Type B pancreatic cell (in vitro differentiated cells): ENCODE data around the gene SC5D. TPM values are rescaled to one million over a fixed set of nuclear protein-coding genes. Genes with fewer than 3 reads are reported as not detected.

Experiments
- DNase-seq: peaks from one replicate; pipeline ENCODE4 v3.0.0; 2021; ENCODE audit warnings: mixed read lengths; ENCODE audit not compliant: unreplicated experiment; ENCODE audit errors: extremely low spot score
- H3K27ac Mint-ChIP-seq: 2 replicates; pipeline ENCODE4 v1.8.0; 2021; ENCODE audit warnings: mild to moderate bottlenecking, mixed read lengths
- H3K27me3 Mint-ChIP-seq: 2 replicates; pipeline ENCODE4 v1.8.0; 2021; ENCODE audit warnings: mixed read lengths
- H3K36me3 Mint-ChIP-seq: 2 replicates; pipeline ENCODE4 v1.8.0; 2021; ENCODE audit warnings: mixed read lengths
- H3K4me1 Mint-ChIP-seq: one replicate; pipeline ENCODE4 v1.8.0; 2021; ENCODE audit warnings: mixed read lengths; ENCODE audit not compliant: unreplicated experiment
- H3K4me3 Mint-ChIP-seq: 2 replicates; pipeline ENCODE4 v1.8.0; 2021; ENCODE audit warnings: mild to moderate bottlenecking, mixed read lengths
- H3K9me3 Mint-ChIP-seq: 2 replicates; pipeline ENCODE4 v1.8.0; 2021; ENCODE audit warnings: mixed read lengths
- CTCF ChIP-seq: fragments of 200-600 bp; sonication (generic); conservative IDR thresholded peaks from 2 replicates; pipeline ENCODE4 v1.5.0; 2021; ENCODE audit warnings: antibody characterized with exemption, mild to moderate bottlenecking
- total RNA-seq: library from RNA; stranded (reverse); gene quantifications from 2 replicates; pipeline ENCODE4 v1.2.1, GENCODE V29; 2021; ENCODE audit warnings: low replicate concordance

Gene SC5D
- total RNA-seq, 1 donor from 2014 or later = 48.0 TPM

- no peak for DNase-seq
- H3K27ac Mint-ChIP-seq = no peak overlapping the region
- H3K36me3 Mint-ChIP-seq = peaks cover 34% of the 10 kb centered on the region
- no peak overlapping the region for H3K4me3 Mint-ChIP-seq
- no peaks in the 10 kb centered on the region for H3K9me3 Mint-ChIP-seq
- no peaks in the 10 kb centered on the region for H3K27me3 Mint-ChIP-seq
- no peak for TF ChIP-seq CTCF
- no peaks in the 10 kb centered on the region for H3K4me1 Mint-ChIP-seq
These were observed 17.1 kb downstream of the SC5D start for GRCh38 chr11:121309688-121310087.

- H3K36me3 Mint-ChIP-seq = peaks cover 28% of the 10 kb centered on the region
- no peaks in the 10 kb centered on the region for H3K9me3 Mint-ChIP-seq
- no peak overlapping the region for H3K4me3 Mint-ChIP-seq
- H3K4me1 Mint-ChIP-seq = no peaks in the 10 kb centered on the region
- no peak for DNase-seq
- H3K27ac Mint-ChIP-seq = no peak overlapping the region
- TF ChIP-seq CTCF = no peak
- no peaks in the 10 kb centered on the region for H3K27me3 Mint-ChIP-seq
These were observed 18.3 kb downstream of the SC5D start for GRCh38 chr11:121310908-121311307.

- no peak for TF ChIP-seq CTCF
- Mint-ChIP-seq H3K4me3 (no peak overlapping the region), H3K9me3 (no peaks in the 10 kb centered on the region)
These were observed 18.8 kb downstream of the SC5D start for GRCh38 chr11:121311373-121311772.

GRCh38 chr11:121312483-121312882, 19.9 kb downstream of the SC5D start:
- Mint-ChIP-seq H3K27me3 (no peaks in the 10 kb centered on the region), H3K4me3 (no peak overlapping the region), H3K4me1 (no peaks in the 10 kb centered on the region), H3K27ac (no peak overlapping the region), H3K9me3 (no peaks in the 10 kb centered on the region), H3K36me3 (peaks cover 15% of the 10 kb centered on the region)
- no peak for TF ChIP-seq CTCF
- no peak for DNase-seq

More at GRCh38 chr11:121311373-121311772, 18.8 kb downstream of the SC5D start:
- Mint-ChIP-seq H3K36me3 (peaks cover 25% of the 10 kb centered on the region), H3K27ac (no peak overlapping the region), H3K4me1 (no peaks in the 10 kb centered on the region), H3K27me3 (no peaks in the 10 kb centered on the region)
- no peak for DNase-seq

- Mint-ChIP-seq H3K36me3 (no peaks in the 10 kb centered on the region), H3K27ac (no peak overlapping the region), H3K27me3 (peaks cover 7% of the 10 kb centered on the region), H3K4me3 (no peak overlapping the region), H3K9me3 (no peaks in the 10 kb centered on the region), H3K4me1 (peaks cover 12% of the 10 kb centered on the region)
- peak; percentile 84 for TF ChIP-seq CTCF
- DNase-seq = no peak
These were observed 26.6 kb downstream of the SC5D start for GRCh38 chr11:121318848-121319834.
